Measurements from ENCODE around the gene FKBP1A.
A peak's percentile ranks its signal among the peaks of the same experiment; 100 is the strongest.
"Not testable (repeated sequence)": the region's sequence is repeated elsewhere in the genome, so short reads cannot be mapped to it uniquely, and the experiment has no call there.

Gene FKBP1A

DNA sequence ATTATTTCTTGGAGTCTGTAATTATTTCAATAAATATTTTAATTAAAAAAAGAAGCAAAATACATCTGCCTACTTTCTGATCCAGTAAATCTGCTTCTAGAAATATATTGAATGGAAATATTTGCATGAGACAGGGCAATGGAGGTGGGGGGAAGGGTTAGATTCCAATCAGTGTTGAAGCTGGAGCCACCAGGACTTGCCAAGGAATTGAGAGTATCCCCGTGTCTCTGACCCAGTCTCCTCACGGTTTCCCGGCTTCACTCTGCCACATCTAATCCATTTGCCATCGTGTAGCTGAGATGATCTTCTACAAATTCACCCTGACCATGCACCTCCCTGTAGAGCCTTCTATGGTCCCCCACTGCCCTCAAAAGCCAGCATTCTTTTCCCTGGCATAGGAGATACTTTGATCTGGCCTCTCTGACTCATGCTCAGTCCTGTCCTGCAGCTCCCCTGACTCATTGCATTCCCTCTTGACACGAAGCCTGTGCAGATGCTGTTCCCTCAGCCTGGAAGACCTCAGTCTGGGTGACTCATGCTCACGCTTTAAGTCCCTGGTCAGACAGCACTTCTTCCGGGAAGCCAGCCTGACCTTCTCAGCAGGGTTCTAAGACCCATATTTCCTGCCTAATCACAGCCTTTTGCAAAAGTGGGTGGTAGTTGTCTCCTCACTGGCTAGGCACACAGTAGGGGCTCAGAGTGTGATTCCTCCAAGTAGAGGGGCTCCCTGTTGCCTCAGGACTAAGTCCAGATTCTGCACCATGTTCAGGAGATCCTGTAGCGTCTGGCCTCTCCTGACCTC is 23.0 kb upstream of the FKBP1A start:
- no peak for DNase-seq

DNA sequence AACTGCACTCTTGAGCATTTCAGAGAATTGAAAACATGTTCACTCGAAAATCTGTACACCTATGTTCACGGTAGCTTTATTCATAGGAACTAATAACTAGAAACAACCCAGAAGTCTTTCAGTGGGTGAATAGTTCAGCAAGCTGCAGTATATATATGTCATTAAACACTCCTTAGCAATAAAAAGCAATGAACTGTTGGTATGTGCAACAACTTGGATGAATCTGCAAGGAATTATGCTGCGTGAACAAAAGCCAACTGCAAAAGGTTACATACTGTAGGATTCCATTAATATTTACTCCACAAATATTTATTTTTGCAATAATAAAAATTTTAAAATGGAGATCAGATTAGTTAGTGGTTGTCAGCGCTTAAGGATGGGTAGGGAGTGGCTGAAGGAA is 22.1 kb upstream of the FKBP1A start:
- DNase-seq = no peak

DNA sequence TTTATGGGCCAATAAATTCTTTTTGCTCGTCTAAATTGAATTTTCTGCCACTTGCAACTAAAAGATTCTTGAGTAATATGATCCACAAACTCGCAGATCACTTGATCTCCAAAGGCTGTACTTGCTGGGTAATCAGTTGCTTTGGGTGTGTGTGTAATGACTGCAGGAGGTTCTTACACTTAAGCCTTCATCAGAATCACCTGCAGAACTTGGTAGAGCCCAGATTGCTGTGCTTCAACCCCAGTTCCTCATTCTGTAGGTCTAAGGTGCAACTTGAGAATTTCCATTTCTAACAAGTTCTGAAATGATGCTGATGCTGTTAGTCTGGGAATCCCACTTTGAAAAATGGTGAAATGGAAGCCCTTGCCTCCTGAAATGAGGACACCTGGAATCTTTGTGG is 12.9 kb upstream of the FKBP1A start:
- DNase-seq = no peak

- no peak for DNase-seq
These were observed 10.8 kb upstream of the FKBP1A start for GRCh38 chr20:1403624-1404023.

DNA sequence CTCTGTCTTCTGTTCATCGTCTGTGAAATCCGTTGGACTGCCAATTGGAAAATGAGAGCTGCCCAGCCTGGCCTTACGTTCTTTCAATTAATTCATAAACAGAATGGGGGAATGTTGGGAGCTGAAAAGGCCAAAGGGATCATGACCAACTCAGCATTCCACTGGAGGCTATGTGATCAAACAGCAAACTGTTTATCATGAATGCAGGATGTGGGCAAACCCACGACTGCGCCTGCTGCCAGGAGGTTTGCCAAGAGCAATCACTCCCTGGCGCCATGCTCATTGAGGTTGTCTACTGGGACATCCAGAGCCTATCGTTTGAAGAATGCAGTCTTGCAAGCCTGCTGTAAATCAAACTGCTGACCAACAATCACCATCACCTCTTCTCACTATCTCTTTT is 9.3 kb upstream of the FKBP1A start:
- no peak for DNase-seq

DNA sequence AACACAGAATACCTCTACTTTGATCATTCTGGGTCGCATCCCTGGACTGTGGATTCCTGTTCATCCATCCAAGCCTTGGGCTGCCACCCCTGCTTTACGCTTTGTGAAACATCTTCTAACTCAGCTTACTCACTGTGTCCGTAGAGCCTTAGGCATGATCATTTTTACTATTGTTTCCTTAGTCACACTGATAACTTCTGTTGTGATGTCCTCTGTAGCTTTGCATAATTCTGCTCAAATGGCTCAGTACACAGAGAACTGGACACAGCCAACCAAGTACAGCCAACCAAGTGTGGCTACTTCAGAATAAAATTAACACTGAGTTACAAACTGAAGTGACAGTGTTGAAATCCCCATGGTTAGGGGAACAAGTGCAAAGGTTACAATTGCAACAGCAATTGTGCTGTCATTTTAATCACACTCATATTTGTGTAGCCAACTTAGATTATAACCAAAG is 8.6 kb upstream of the FKBP1A start:
- no peak for DNase-seq

DNA sequence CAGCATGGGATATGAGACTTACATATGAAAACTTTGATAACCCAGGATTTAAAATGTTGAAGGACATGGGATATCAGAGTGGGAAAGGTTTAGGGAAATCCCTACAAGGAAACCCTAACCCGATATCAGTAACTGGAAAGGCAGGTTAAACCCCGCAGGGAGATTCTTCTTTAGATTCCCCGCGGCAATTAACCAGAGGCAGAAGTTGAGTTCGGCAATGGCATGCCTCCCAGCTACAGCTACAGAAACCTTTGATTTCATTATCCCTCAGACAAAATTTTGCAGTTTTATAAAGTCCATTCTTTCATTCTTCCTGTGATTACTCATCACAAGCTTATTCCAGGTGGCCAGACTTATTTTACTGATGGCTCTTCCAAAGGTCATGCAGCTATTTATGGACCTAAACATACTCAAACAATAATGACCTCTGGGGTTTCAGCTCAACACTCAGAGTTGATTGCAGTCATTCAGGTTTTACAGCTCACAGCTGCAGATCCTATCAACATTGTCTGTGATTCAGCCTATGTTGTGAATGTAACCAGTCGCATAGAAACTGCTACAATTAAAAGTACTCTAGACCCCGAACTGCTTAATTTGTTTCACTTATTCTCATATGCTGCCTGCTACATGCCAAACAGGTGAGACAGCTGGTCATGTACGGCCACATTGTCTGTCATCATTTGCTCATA is 7.0 kb upstream of the FKBP1A start:
- peak; percentile 14 to 72 for DNase-seq

DNA sequence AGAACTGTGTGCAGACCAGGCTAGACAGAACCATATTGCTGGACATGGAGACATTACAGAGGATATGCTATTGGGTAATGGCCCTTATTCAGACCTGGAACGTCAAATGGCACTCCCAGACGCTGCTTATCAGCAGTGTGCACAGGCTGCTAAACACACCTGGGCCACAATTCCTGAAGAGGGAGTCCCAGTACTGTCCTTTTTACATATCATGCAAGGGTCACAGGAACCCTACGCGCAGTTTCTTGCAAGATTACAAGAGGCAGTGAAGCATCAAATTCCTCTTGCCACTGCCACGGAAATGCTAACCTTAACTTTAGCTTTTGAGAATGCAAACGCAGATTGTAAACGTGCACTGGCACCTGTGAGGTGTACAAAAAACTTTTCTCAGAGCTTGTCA is 5.3 kb upstream of the FKBP1A start:
- not testable (repeated sequence) for DNase-seq

GRCh38 chr20:1397710-1398109 is 4.9 kb upstream of the FKBP1A start:
- DNase-seq = no peak

DNA sequence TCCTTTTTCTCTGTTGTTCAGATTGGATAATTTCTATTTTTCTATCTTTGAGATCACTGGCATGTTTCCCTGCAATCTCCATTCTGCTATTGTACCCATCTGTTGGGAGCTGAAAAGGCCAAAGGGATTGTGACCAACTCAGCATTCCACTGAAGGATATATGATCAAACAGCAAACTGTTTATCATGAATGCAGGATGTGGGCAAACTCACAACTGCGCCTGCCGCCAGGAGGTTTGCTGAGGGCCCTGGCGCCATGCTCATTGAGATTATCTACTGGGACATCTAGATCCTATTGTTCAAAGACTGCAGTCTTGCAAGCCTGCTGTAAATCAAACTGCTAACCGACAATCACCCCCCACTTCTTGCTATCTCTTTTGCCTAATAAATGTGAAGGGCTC is 3.8 kb upstream of the FKBP1A start:
- no peak for DNase-seq

GRCh38 chr20:1396264-1396663 is 3.4 kb upstream of the FKBP1A start:
- DNase-seq = no peak

DNA sequence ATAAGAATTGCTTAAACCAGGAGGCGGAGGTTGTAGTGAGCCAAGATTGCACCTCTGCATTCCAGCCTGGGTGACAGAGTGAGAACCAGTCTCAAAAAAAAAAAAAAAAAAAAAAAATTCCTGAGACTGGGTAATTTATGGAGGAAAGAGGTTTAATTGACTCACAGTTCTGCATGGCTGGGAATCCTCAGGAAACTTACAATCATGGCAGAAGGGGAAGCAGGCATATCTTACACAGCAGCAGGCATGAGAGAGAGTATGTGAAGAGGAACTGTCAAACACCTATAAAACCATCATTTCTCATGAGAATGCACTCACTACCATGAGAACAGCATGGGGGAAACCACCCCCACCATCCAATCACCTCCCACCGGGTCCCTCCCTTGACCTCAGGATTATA is 1.8 kb upstream of the FKBP1A start:
- DNase-seq = no peak

DNA sequence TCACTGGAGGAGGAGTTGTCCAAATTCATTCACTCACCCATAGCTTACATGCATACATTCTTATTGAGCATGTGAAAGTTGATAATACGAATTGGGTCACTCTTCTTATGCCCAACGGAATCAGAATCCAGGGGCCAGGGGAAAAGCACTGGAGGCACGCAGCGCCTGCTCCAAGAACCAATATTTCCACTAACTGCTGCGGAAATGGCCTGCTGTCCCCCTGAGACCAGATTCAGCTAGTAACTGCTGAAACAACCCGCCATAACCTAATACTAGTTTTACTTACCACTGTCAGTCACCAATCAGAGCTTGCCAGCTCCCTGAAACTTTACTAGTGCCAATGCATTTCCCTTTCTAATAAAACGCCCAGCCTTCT is 641 bp upstream of the FKBP1A start:
- no peak for DNase-seq

GRCh38 chr20:1392443-1392692 is 486 bp downstream of the FKBP1A start:
- no peak for DNase-seq

DNA sequence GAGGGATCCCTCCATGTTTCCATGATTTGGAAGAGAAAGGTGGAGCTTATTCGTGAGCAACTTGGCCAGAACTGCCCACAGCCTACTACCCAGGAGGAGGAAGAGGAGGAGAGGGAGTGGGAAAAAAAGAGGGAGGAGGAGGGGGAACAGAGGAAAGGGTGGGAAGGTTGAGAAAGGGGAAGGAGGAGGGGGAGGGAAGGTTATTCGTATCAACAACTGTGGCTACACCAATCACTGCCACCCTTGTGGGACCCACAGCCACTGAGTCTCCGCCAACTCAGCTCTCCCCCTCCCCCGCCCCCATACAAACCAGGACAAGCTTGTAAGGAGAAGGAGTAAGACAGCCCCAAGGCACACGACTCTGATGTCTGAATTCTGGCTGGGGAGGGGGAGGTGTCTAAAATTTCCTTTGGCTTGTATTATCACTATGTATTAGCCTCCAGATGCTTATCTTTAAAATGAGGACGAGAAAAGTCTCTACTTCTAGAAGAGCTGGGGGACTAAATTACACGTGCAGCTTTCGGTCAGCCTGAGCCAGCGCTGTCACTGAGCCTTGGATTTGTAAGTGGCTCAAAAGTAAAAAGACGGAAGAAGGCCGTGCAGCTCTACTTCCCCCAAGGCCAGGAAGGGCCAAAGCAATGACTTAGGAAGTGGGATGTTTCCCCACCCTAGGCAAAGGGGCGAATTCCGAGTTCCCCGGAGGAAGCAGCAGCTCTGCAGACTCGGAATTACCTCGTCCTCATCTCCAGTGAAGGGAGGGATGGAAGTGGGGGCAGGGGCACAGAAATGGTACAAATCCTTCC is 1.0 kb downstream of the FKBP1A start:
- no peak for DNase-seq

DNA sequence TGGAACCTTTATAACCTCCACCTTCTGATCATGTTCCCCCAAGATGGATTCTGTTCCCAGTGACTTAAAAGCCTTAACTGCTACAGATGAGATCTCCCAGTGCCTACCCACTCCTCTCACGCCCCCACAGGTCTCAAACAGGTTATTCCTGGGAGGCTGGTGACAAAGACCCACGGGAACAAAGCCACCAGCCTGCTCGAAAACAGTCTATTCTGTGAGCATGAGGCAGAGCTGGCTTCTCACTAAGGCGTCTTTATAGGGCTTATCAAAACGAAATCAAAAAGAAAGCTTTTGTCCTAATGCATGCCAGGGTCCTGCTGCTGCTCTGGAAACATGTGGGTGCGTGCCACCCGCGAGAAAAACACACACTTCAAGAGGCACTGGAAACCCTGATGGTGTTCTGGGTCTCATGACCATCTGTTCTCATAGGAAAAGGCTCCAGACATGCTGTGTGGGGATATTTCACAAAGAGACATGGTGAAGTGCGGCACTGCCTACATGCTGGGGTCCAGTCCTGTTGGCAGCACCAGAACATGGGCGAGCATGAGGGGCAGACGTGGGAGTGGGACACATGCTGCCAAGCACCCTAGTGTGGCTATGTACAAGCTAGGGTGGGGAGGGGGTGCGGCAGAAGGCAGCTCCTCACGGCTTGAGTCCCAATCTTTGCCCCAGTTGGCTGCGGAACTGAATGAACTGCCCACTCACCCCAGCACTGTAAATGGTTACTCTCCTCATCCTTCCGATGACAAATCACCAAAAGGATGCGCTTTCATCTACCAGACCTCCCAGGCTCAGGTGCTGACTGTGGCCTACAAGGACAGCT is 2.1 kb downstream of the FKBP1A start:
- no peak for DNase-seq

DNA sequence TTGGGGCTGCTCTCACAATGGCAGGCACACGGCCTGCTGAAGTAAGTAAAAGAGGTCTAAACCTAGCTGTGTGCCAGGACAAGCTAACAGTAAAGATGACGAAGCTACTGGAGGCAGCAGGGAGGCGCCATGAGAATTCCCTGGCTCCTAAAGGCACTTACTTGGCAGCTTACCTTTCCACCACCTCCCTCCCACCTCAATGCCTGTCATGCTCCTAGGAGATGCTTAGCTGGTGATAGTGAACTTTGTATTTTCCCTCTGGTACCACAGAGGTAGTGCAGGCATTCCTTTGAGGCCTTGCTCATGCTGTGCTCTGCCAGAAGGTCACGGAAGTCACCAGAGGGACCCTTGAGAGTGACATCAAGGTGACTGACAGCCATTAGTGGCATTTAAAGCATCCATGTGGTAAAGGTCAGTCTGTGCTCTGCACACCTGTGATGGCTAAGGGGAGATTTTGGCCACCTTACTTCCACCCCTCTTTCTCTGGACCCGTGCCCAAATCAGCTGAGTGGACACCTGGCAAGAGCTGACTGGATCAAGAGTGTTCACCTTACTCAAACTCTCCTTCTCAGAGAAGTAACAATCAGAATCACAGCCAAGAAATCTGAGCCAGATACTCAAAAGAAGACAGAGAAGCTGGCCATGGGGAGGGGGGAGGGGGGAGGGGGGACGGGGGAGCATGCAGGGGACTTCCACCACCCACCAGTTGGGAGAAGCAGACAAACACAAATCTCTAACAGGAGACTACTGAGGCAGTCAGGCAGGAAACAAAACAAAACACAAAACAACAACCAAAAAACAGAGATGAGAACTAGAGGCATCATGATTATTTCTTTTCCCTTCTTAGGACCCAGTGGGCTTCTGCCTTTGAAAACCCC is 2.9 kb downstream of the FKBP1A start:
- no peak for DNase-seq

- DNase-seq = no peak
These were observed 3.9 kb downstream of the FKBP1A start for GRCh38 chr20:1388741-1389483.

DNA sequence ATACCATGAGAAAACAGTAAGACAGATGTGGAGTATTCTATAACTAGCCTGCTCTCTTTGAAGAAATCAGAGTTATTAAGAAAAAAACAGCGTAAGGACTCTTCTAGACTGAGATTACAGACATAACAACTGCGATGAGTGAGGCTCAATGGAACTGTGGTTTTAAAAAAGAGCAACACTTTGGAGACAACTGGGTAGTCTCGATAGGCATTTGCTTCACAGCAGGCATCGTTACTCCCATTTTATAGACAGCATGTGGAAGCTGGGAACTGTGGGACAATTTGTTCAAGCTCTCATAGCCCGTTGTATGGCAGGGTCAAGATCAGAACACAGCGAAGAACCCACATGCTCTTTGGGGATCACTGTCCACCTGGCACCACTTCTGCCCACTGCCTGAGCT is 4.6 kb downstream of the FKBP1A start:
- DNase-seq = no peak

GRCh38 chr20:1386323-1386722 is 6.5 kb downstream of the FKBP1A start:
- no peak for DNase-seq
